OCI-LY1 (cell line): ENCODE measurements around the gene TNIP1.

Source experiments
- EZH2 ChIP-seq: fragments of 200-600 bp; sonication (generic), shearing (Covaris generic); IDR thresholded peaks from 2 replicates; pipeline ENCODE4 v1.8.0; 2017; ENCODE audit warnings: borderline replicate concordance, mixed run types, mild to moderate bottlenecking, antibody characterized with exemption, low read length, moderate library complexity, mixed read lengths
- TF ChIP-seq, protein P1 (sequence below): fragments of 200-600 bp; sonication (generic), shearing (Covaris generic); IDR thresholded peaks from 2 replicates; pipeline ENCODE4 v1.5.1; 2017; ENCODE audit warnings: mild to moderate bottlenecking, antibody characterized with exemption, low read length, moderate library complexity, mixed read lengths

DNA sequence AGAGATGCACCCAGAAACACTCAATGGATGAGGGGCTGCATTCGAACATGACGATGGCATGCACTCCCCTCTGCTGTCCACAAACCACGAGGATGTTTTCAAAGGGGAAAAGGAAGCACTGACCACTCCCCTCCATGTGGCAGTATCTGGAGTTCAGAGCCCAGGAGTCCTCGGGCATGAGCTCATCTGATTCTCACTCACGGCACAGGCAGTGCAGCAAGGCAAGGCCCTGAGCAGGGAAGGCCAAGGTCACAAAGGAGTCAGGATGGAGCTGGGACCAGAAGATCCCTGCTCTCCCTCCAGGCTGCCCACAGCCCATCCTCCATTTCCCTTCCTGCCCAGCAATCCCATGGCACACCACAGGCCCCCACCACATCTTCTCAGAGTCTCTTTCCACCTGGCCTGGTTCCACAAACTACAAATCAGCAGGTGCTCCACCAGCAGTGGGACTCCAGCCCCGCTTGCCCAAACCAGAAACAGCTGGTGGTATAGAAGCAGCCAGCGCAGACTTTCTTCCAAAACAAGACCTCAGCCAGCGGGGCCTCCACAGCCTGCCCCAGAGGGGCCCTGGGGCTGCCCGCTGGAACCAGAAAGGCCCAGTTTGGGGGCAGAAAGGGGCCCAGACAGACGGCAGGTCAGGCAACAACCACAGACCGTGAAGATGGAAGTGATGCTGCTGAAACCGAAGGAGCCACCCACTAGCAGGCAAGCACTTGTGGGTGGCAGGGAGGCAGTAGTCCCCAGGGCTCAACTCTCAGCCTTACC lies 12.2 kb downstream of the TNIP1 start:
- TF ChIP-seq EZH2, result no peak
- TF ChIP-seq, protein P1, sequence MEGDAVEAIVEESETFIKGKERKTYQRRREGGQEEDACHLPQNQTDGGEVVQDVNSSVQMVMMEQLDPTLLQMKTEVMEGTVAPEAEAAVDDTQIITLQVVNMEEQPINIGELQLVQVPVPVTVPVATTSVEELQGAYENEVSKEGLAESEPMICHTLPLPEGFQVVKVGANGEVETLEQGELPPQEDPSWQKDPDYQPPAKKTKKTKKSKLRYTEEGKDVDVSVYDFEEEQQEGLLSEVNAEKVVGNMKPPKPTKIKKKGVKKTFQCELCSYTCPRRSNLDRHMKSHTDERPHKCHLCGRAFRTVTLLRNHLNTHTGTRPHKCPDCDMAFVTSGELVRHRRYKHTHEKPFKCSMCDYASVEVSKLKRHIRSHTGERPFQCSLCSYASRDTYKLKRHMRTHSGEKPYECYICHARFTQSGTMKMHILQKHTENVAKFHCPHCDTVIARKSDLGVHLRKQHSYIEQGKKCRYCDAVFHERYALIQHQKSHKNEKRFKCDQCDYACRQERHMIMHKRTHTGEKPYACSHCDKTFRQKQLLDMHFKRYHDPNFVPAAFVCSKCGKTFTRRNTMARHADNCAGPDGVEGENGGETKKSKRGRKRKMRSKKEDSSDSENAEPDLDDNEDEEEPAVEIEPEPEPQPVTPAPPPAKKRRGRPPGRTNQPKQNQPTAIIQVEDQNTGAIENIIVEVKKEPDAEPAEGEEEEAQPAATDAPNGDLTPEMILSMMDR, result no peak
